ENCODE results near the gene LRP8. TPM values are rescaled to one million over a fixed set of nuclear protein-coding genes. Genes with fewer than 3 reads are reported as not detected.

LRP8 gene
- total and polyA plus RNA-seq, 10 donors = 1.7 to 14.4 (median 5.5) TPM

DNA sequence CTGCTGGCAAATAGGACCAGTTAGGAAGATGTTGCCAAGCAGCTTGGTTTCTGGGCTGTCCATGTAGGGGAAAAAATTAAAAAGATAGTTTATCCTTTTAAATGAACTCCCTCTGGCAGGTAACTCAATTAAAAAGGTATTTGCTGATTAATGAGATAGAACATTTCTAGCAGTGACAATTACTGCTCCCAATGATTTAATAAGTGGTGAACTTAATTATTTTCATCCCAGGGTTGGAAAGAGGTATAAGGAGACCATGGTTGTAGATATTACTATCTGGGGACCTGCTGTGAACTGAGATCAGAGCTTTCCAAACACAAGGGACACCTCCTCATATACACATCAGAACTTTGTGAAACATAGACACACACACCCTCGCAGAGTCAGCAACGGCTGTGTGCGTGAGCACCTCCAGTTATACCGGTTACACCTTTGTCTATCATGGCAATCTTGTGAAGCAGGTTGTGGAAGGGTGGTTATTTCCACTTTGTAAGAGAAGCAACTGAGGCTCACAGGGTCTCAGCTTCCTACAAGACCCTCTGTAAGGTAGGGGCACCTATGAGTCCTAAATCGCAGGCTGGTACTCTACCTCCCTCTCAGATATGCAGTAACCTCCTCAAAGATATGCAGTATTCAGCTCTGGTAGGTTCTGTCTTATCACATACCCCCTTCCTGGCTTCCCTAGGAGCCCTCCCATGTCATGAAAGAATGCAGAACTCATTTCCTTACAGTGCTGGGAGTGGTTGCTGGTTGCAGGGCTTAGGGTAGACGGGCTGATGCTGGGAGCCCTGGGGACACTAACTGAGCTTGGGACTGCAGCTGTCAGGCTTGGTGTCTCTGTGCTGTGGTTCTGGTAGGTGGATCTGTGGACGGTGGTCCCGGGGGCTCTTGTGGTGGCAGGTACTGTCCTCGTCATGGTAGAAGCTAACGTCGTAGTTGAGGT lies 71.1 kb downstream of the LRP8 start:
- Histone ChIP-seq H3K4me1 (no peaks in the 10 kb centered on the region), H3K9me3 (no peaks in the 10 kb centered on the region), H3K27ac (no peak overlapping the region), H3K27me3 (replicated peaks in 1 of 7) (no peaks in the 10 kb centered on the region), H3K36me3 (peaks cover 0 to 87% (median 2%) of the 10 kb centered on the region in 6 donors), H3K4me3 (no peak overlapping the region)
- intact Hi-C loops (cut with DNase I; ENCODE audit: low total_unique reads) = no loop called here
- DNase-seq = no peak
- no peak for TF ChIP-seq POLR2AphosphoS5 (IDR thresholded peaks at IDR 0.05)
- TF ChIP-seq, protein P1, sequence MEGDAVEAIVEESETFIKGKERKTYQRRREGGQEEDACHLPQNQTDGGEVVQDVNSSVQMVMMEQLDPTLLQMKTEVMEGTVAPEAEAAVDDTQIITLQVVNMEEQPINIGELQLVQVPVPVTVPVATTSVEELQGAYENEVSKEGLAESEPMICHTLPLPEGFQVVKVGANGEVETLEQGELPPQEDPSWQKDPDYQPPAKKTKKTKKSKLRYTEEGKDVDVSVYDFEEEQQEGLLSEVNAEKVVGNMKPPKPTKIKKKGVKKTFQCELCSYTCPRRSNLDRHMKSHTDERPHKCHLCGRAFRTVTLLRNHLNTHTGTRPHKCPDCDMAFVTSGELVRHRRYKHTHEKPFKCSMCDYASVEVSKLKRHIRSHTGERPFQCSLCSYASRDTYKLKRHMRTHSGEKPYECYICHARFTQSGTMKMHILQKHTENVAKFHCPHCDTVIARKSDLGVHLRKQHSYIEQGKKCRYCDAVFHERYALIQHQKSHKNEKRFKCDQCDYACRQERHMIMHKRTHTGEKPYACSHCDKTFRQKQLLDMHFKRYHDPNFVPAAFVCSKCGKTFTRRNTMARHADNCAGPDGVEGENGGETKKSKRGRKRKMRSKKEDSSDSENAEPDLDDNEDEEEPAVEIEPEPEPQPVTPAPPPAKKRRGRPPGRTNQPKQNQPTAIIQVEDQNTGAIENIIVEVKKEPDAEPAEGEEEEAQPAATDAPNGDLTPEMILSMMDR (IDR thresholded peaks at IDR 0.05 in 8 of 11, conservative IDR thresholded peaks at IDR 0.05 in 3 of 11) = no peak
- TF ChIP-seq POLR2A (IDR thresholded peaks at IDR 0.05) = no peak
- 91 to 97% (median 94%) methylated on average over 10 to 11 of the region's 11 CpGs for WGBS, 5 donors

DNA sequence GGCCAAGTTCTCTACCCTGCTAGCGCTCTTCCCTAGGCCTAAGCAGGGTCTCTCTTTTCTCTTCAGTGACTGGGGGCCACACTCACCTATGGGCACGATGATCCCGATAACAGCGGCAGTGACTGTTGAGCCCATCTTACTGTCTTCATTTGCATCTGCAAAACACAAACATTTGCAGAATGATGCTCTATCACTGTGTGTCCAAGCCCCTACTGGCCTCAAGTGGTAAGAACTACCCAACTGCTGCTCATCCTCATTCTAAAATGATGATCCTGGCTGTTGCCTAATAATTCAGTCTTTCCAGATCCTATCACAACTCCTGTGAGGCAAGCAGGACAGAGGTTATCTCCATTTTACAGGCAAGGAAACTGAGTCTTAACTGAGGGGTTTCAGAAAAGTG lies 72.8 kb downstream of the LRP8 start:
- WGBS, 5 donors = 89 to 100% (median 97%) methylated on average over 4 of the region's 4 CpGs
- Histone ChIP-seq H3K27ac (no peak overlapping the region), H3K36me3 (peaks cover 0 to 87% (median 0%) of the 10 kb centered on the region in 6 donors), H3K9me3 (no peaks in the 10 kb centered on the region), H3K4me1 (no peaks in the 10 kb centered on the region), H3K27me3 (replicated peaks in 1 of 7) (no peaks in the 10 kb centered on the region), H3K4me3 (no peak overlapping the region)
- intact Hi-C loops (cut with DNase I; ENCODE audit: low total_unique reads) = no loop called here
- DNase-seq = no peak
- TF ChIP-seq POLR2A (IDR thresholded peaks at IDR 0.05) (no peak), POLR2AphosphoS5 (IDR thresholded peaks at IDR 0.05) (no peak)
- TF ChIP-seq, protein P1 (IDR thresholded peaks at IDR 0.05 in 8 of 11, conservative IDR thresholded peaks at IDR 0.05 in 3 of 11) = no peak

DNA sequence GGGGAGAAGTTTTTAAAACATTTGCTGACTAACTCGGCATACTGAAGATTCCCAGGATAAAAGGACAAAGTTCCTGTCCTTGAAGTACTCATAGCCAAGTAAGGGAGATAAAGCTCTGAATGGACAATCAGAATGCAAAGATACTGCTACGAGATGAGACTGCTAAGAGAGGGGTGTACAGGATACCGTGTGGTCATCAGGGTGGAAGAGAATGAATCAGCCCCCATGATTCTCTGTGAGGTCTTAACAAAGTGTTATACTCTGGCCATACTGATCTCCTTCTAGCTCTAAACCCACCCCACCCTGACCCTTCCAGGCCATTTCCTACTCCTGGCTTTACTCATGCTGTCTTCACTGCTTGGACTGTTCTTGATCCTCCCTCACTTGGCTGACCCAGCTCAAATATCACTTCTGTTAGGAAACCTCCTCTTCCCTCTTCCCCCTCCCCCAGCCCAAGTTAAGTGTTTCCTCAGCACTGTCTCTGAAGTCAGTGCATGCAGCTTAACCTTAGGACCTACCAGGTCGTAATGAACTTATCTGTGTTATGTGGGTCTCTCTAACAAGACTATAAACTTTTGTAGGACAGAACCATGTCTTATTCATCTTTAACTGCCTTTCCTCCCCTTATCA lies 73.7 kb downstream of the LRP8 start:
- H3K9me3 ChIP-seq = no peaks in the 10 kb centered on the region
- peaks cover 0 to 87% (median 0%) of the 10 kb centered on the region in 6 donors for H3K36me3 ChIP-seq
- H3K27me3 ChIP-seq (replicated peaks in 1 of 7) = no peaks in the 10 kb centered on the region
- H3K4me1 ChIP-seq = no peaks in the 10 kb centered on the region
- WGBS, 5 donors = 77 to 85% (median 80%) methylated on average over 4 of the region's 4 CpGs
- H3K27ac ChIP-seq = no peak overlapping the region
- TF ChIP-seq, protein P1 (IDR thresholded peaks at IDR 0.05 in 8 of 11, conservative IDR thresholded peaks at IDR 0.05 in 3 of 11) = no peak
- TF ChIP-seq POLR2AphosphoS5 (IDR thresholded peaks at IDR 0.05) (no peak), POLR2A (IDR thresholded peaks at IDR 0.05) (no peak)
- no peak overlapping the region for H3K4me3 ChIP-seq
- DNase-seq = no peak
- intact Hi-C loops (cut with DNase I; ENCODE audit: low total_unique reads) = no loop called here

DNA sequence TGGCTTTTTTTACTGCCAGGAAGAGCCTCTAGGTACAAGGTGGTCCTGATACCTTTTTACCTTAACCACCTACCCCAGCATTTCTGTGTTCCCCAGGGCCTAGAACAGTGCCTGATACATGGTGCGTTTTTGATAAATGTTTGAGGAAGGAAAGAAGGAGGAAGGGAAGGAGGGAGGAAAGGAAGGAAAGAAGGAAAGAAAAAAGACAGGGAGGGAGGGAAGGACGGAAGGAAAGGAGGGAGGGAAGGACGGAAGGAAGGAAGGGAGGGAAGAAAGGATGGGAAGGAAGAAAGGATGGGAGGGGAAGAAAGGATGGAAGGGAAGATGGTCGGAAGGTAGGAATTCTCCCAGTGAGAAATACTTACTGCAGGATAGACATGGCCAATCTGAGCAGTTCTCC lies 77.5 kb downstream of the LRP8 start:
- Histone ChIP-seq H3K9me3 (no peaks in the 10 kb centered on the region), H3K36me3 (peaks cover 0 to 55% (median 0%) of the 10 kb centered on the region in 6 donors), H3K27ac (no peak overlapping the region), H3K4me1 (peaks cover 0 to 11% (median 0%) of the 10 kb centered on the region in 6 donors), H3K4me3 (no peak overlapping the region), H3K27me3 (replicated peaks in 1 of 7) (no peaks in the 10 kb centered on the region)
- intact Hi-C loops (cut with DNase I; ENCODE audit: low total_unique reads) = no loop called here
- 79 to 91% (median 83%) methylated on average over 4 of the region's 4 CpGs for WGBS, 5 donors
- TF ChIP-seq POLR2AphosphoS5 (IDR thresholded peaks at IDR 0.05) (no peak), POLR2A (IDR thresholded peaks at IDR 0.05) (no peak)
- TF ChIP-seq, protein P1 (IDR thresholded peaks at IDR 0.05 in 8 of 11, conservative IDR thresholded peaks at IDR 0.05 in 3 of 11) = no peak
- no peak for DNase-seq

All from spleen (tissue), 11 donors.